CD14-positive monocyte (primary cell): Measurements from ENCODE around the gene MITF. TPM values are rescaled to one million over a fixed set of nuclear protein-coding genes. Genes with fewer than 3 reads are reported as not detected.

Source experiments
- DNase-seq, 3 donors: peaks; one replicate each; pipeline ENCODE4 v3.0.0-alpha.2; 2011 to 2022
- H2AFZ ChIP-seq: 2 replicates; pipeline ENCODE4 v1.6.0; 2012; ENCODE audit warnings: mild to moderate bottlenecking, low read depth, low read length, inconsistent platforms; ENCODE audit not compliant: insufficient read depth, poor library complexity, severe bottlenecking
- H3K27ac ChIP-seq, 2 donors: 1 replicate in 1 of 2; 2 replicates in 1 of 2; pipeline ENCODE4 v1.5.1; 2012 to 2013; ENCODE audit warnings: low read length in 2 of 2, control low read depth in 1 of 2, inconsistent platforms in 1 of 2, low read depth in 1 of 2, mild to moderate bottlenecking in 1 of 2
- H3K27me3 ChIP-seq, 2 donors: one replicate each; pipeline versions ENCODE4 v1.6.0 to v1.6.1; 2011 to 2013; ENCODE audit warnings: low read length in 2 of 2; ENCODE audit not compliant: control insufficient read depth in 2 of 2, insufficient read depth in 2 of 2
- H3K36me3 ChIP-seq, 2 donors: replicated peaks in 1 of 2; 1 replicate in 1 of 2; 2 replicates in 1 of 2; pipeline versions ENCODE4 v1.5.1 to v1.6.1; 2012 to 2013; ENCODE audit warnings: low read length in 2 of 2, control low read depth in 1 of 2, inconsistent platforms in 1 of 2, mild to moderate bottlenecking in 1 of 2; ENCODE audit not compliant: insufficient read depth in 2 of 2, control insufficient read depth in 1 of 2
- H3K4me1 ChIP-seq, 2 donors: 1 replicate in 1 of 2; 2 replicates in 1 of 2; pipeline versions ENCODE4 v1.5.1 to v1.6.1; 2012 to 2013; ENCODE audit warnings: low read length in 2 of 2, control low read depth in 1 of 2, inconsistent platforms in 1 of 2, mild to moderate bottlenecking in 1 of 2, moderate library complexity in 1 of 2; ENCODE audit not compliant: insufficient read depth in 2 of 2, control insufficient read depth in 1 of 2
- H3K4me2 ChIP-seq: replicated peaks from 2 replicates; pipeline ENCODE3; 2012; ENCODE audit warnings: low read length, moderate library complexity, mild to moderate bottlenecking; ENCODE audit not compliant: poor library complexity, severe bottlenecking; ENCODE audit errors: extremely low read depth
- H3K4me3 ChIP-seq, 3 experiments: fragments of 200-600 bp in 1 of 3; sonication (generic) in 1 of 3; replicated peaks in 1 of 3; 1 replicate in 2 of 3; 2 replicates in 1 of 3; pipeline ENCODE4 v1.5.1; 2011 to 2013; ENCODE audit warnings: low read length in 3 of 3, mild to moderate bottlenecking in 3 of 3, control low read depth in 2 of 3, low read depth in 2 of 3, inconsistent platforms in 1 of 3, moderate library complexity in 1 of 3
- H3K79me2 ChIP-seq: 2 replicates; pipeline ENCODE4 v1.6.0; 2012; ENCODE audit warnings: mild to moderate bottlenecking, control low read depth, inconsistent platforms, low read length, moderate library complexity; ENCODE audit not compliant: insufficient read depth
- H3K9ac ChIP-seq: 2 replicates; pipeline ENCODE4 v1.6.0; 2017; ENCODE audit warnings: low read length, mild to moderate bottlenecking; ENCODE audit not compliant: insufficient read depth, poor library complexity, severe bottlenecking
- H3K9me3 ChIP-seq, 2 donors: replicated peaks in 1 of 2; 1 replicate in 1 of 2; 2 replicates in 1 of 2; pipeline versions ENCODE4 v1.5.1 to v1.6.1; 2012 to 2013; ENCODE audit warnings: low read length in 2 of 2, control low read depth in 1 of 2; ENCODE audit not compliant: control insufficient read depth in 1 of 2, insufficient read depth in 1 of 2
- H4K20me1 ChIP-seq: 2 replicates; pipeline ENCODE4 v1.6.0; 2012; ENCODE audit warnings: mild to moderate bottlenecking, low read length, control low read depth, moderate library complexity; ENCODE audit not compliant: insufficient read depth
- H3K27ac Mint-ChIP-seq, 7 donors: one replicate each; pipeline ENCODE4 v1.8.0; 2020; ENCODE audit warnings: mild to moderate bottlenecking in 7 of 7, mixed read lengths in 7 of 7, moderate library complexity in 6 of 7, inconsistent platforms in 2 of 7
- H3K27me3 Mint-ChIP-seq, 3 donors: one replicate each; pipeline ENCODE4 v1.8.0; 2021 to 2022; ENCODE audit warnings: low read depth in 3 of 3, mild to moderate bottlenecking in 3 of 3, mixed read lengths in 3 of 3, moderate library complexity in 3 of 3, inconsistent platforms in 1 of 3
- H3K36me3 Mint-ChIP-seq, 2 donors: one replicate each; pipeline ENCODE4 v1.8.0; 2020; ENCODE audit warnings: mixed read lengths in 2 of 2, inconsistent platforms in 1 of 2, mild to moderate bottlenecking in 1 of 2
- H3K4me1 Mint-ChIP-seq: one replicate; pipeline ENCODE4 v1.8.0; 2020; ENCODE audit warnings: mild to moderate bottlenecking, mixed read lengths
- H3K4me3 Mint-ChIP-seq, 2 donors: one replicate each; pipeline ENCODE4 v1.8.0; 2020; ENCODE audit warnings: mild to moderate bottlenecking in 2 of 2, mixed read lengths in 2 of 2, moderate library complexity in 1 of 2
- H3K9me3 Mint-ChIP-seq, 7 donors: one replicate each; pipeline ENCODE4 v1.8.0; 2020 to 2022; ENCODE audit warnings: mixed read lengths in 7 of 7, mild to moderate bottlenecking in 6 of 7, moderate library complexity in 6 of 7, inconsistent platforms in 2 of 7
- WGBS: methylation state at CpG from one replicate; pipeline ENCODE4 v1.1.5; 2013; ENCODE audit warnings: missing lambda C conversion rate; ENCODE audit not compliant: insufficient coverage; 5-methylcytosine and 5-hydroxymethylcytosine counted together
- intact Hi-C, 2 donors: fragments of 100-400 bp; cut with micrococcal nuclease; formaldehyde crosslinking; loops; one replicate each; pipeline versions ENCODE4 v1.15.0 to v1.15.1; 2023
- polyA plus RNA-seq, 3 donors: library from polyadenylated mRNA; depleted of rRNA in 1 of 3; unstranded in 2 of 3; stranded (reverse) in 1 of 3; fragments of 300-500 nt in 2 of 3; fragments of >200 nt in 1 of 3; fragmentation: Illumina TruSeq in 2 of 3; gene quantifications; 1 replicate in 2 of 3; 2 replicates in 1 of 3; pipeline ENCODE4 v1.2.3, GENCODE V29; 2012 to 2021
- TF ChIP-seq, protein P1 (sequence below): fragments of 200-600 bp; IDR thresholded peaks from one replicate; pipeline ENCODE4 v1.8.0; 2022; ENCODE audit warnings: antibody characterized with exemption, mild to moderate bottlenecking

Gene MITF
- polyA plus RNA-seq, 3 donors: 7.0 to 15.1 (median 12.1) TPM

DNA sequence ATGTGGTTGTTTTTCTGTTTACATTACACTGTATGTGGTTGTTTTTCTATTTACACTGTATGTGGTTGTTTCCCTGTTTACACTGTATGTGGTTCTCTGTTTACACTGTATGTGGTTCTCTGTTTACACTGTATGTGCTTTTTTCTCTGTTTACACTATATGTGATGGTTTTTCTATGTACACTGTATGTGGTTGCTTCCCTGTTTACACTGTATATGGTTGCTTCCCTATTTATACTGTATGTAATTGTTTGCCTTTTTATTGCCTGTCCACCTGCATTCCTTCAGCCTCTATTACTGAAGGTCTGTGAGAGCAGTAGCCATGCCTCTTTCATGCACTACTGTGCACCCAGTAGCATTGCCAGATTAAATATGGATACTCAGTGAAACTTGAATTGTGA is 94.3 kb downstream of the MITF start:
- intact Hi-C loops: no loop called here
- no peak overlapping the region for H3K27ac ChIP-seq
- no peak overlapping the region for H3K4me2 ChIP-seq
- no peak overlapping the region for H3K9ac ChIP-seq
- Mint-ChIP-seq H3K27ac (no peak overlapping the region), H3K27me3 (no peaks in the 10 kb centered on the region), H3K36me3 (peaks cover 0 to 8% of the 10 kb centered on the region in 2 donors), H3K9me3 (peaks cover 2 to 9% (median 7%) of the 10 kb centered on the region in 7 donors), H3K4me1 (peaks cover 3% of the 10 kb centered on the region), H3K4me3 (no peak overlapping the region)
- no peaks in the 10 kb centered on the region for H3K4me1 ChIP-seq
- TF ChIP-seq, protein P1, sequence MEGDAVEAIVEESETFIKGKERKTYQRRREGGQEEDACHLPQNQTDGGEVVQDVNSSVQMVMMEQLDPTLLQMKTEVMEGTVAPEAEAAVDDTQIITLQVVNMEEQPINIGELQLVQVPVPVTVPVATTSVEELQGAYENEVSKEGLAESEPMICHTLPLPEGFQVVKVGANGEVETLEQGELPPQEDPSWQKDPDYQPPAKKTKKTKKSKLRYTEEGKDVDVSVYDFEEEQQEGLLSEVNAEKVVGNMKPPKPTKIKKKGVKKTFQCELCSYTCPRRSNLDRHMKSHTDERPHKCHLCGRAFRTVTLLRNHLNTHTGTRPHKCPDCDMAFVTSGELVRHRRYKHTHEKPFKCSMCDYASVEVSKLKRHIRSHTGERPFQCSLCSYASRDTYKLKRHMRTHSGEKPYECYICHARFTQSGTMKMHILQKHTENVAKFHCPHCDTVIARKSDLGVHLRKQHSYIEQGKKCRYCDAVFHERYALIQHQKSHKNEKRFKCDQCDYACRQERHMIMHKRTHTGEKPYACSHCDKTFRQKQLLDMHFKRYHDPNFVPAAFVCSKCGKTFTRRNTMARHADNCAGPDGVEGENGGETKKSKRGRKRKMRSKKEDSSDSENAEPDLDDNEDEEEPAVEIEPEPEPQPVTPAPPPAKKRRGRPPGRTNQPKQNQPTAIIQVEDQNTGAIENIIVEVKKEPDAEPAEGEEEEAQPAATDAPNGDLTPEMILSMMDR: no peak
- H2AFZ ChIP-seq: no peak overlapping the region
- no peaks in the 10 kb centered on the region for H3K27me3 ChIP-seq
- no peak for DNase-seq
- no peaks in the 10 kb centered on the region for H3K79me2 ChIP-seq
- H3K4me3 ChIP-seq: no peak overlapping the region
- H3K9me3 ChIP-seq: no peaks in the 10 kb centered on the region
- peaks cover 4% of the 10 kb centered on the region for H4K20me1 ChIP-seq
- H3K36me3 ChIP-seq: no peaks in the 10 kb centered on the region

DNA sequence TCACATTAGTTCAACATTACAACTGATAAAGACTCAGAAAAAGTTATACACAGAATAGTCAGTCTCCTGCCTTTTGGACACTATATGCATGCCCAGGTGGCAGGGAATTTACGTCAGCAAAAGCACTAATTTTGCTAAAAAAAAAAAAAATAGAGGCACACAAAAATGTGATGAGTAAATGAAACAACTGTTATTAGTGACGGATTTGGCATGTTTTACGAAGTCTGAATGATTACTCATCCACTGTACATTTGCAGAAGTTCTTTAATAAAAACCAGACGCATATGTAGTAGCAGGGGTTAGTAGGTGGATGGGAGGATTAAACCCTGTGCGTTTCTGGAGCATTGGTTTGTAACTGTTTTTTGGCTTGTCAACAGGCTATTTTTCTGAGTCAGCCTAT is 99.0 kb downstream of the MITF start:
- Histone ChIP-seq H3K27me3 (no peaks in the 10 kb centered on the region), H3K4me1 (no peaks in the 10 kb centered on the region), H3K9me3 (no peaks in the 10 kb centered on the region), H3K9ac (no peak overlapping the region), H2AFZ (no peak overlapping the region), H3K36me3 (no peaks in the 10 kb centered on the region), H3K27ac (no peak overlapping the region), H3K4me3 (no peak overlapping the region), H3K4me2 (no peak overlapping the region), H4K20me1 (peaks cover 7% of the 10 kb centered on the region), H3K79me2 (no peaks in the 10 kb centered on the region)
- H3K4me1 Mint-ChIP-seq: no peaks in the 10 kb centered on the region
- H3K27ac Mint-ChIP-seq: no peak overlapping the region
- TF ChIP-seq, protein P1: no peak
- no peak for DNase-seq
- intact Hi-C loops: no loop called here
- WGBS: 80% methylated on average over 1 of the region's 5 CpGs
- H3K36me3 Mint-ChIP-seq: peaks cover 0 to 3% of the 10 kb centered on the region in 2 donors
- H3K4me3 Mint-ChIP-seq: no peak overlapping the region
- peaks cover 2 to 9% (median 7%) of the 10 kb centered on the region in 7 donors for H3K9me3 Mint-ChIP-seq
- H3K27me3 Mint-ChIP-seq: no peaks in the 10 kb centered on the region
